Breast epithelium (tissue), 3 donors: ENCODE results near the gene ADRA2B.

Experiments used
- CTCF ChIP-seq, 3 donors: fragments of 450-650 bp; IDR thresholded peaks; one replicate each; pipeline ENCODE4 v1.5.1; 2016 to 2017; ENCODE audit warnings: antibody characterized with exemption in 3 of 3, mild to moderate bottlenecking in 3 of 3, moderate library complexity in 3 of 3
- POLR2A ChIP-seq: fragments of 450-650 bp; IDR thresholded peaks from one replicate; pipeline ENCODE4 v1.6.1; 2016; ENCODE audit warnings: antibody characterized with exemption, mild to moderate bottlenecking, moderate library complexity
- POLR2AphosphoS5 ChIP-seq, 3 donors: sonication (generic); formaldehyde crosslinking; IDR thresholded peaks; one replicate each; pipeline ENCODE4 v1.6.1; 2017; ENCODE audit warnings: antibody characterized with exemption in 3 of 3

- TF ChIP-seq CTCF (IDR thresholded peaks at IDR 0.05) (no peak), POLR2A (no peak), POLR2AphosphoS5 (IDR thresholded peaks at IDR 0.05) (no peak)
Measured at GRCh38 chr2:96108151-96108540, 8.2 kb downstream of the ADRA2B start.
